GM12878 (cell line): Measurements from ENCODE around the gene EPHA10. TPM values are rescaled to one million over a fixed set of nuclear protein-coding genes. Genes with fewer than 3 reads are reported as not detected.

ENCODE experiments used
- ATAC-seq: fragments of 200-7000 bp; cut with Tn5 transposase; 3 replicates; pipeline ENCODE4 v1.9.1; 2020; ENCODE audit warnings: mild to moderate bottlenecking, moderate library complexity
- BruUV-seq: library from RNA; stranded (reverse); fragments of 400-500 nt; replicated peaks from 2 replicates; lab custom pipeline; 2021; lab: Mats Ljungman, UMichigan
- CTCF ChIA-PET: fragments of 300-600 bp; sonication (Branson Sonifier 250); formaldehyde crosslinking; extraction: SDS; loops from one replicate; lab custom pipeline; 2021; ENCODE audit warnings: inconsistent platforms; lab: Yijun Ruan, JAX
- POLR2A ChIA-PET: fragments of 350-600 bp; formaldehyde crosslinking; extraction: SDS; loops from one replicate; lab custom pipeline; 2021; ENCODE audit warnings: inconsistent platforms; lab: Charles Lee
- RAD21 ChIA-PET: fragments of 300-600 bp; sonication (Branson Sonifier 250); formaldehyde crosslinking; loops from one replicate; lab custom pipeline; 2023; ENCODE audit warnings: antibody characterized with exemption; ENCODE audit not compliant: unreplicated experiment; lab: Charles Lee
- SMC1A ChIA-PET: fragments of 300-600 bp; sonication (Branson Sonifier 250); formaldehyde crosslinking; loops from one replicate; lab custom pipeline; 2023; ENCODE audit not compliant: unreplicated experiment, uncharacterized antibody; lab: Charles Lee
- DNase-seq: peaks from one replicate; pipeline ENCODE4 v3.0.0-alpha.2; 2011; ENCODE audit warnings: low read depth, low spot score
- FAIRE-seq: peaks from 3 replicates; lab custom pipeline; 2011; peaks lifted over from hg19 to GRCh38; lab: Jason Lieb, UNC
- H2AFZ ChIP-seq: 2 replicates; pipeline ENCODE4 v1.6.0; 2011; ENCODE audit warnings: low read depth, low read length, control low read depth; ENCODE audit not compliant: control insufficient read depth
- H3K27ac ChIP-seq: 2 replicates; pipeline ENCODE4 v1.5.1; 2011; ENCODE audit warnings: control low read depth; ENCODE audit not compliant: control insufficient read depth, insufficient read depth
- H3K27me3 ChIP-seq, 2 experiments: replicated peaks in 1 of 2; 2 replicates each; pipeline versions ENCODE4 v1.6.0 to v1.6.1; 2011; ENCODE audit warnings: low read length in 1 of 2; ENCODE audit not compliant: control insufficient read depth in 2 of 2, insufficient read depth in 2 of 2
- H3K36me3 ChIP-seq, 2 experiments: 2 replicates each; pipeline ENCODE4 v1.5.1; 2011; ENCODE audit warnings: low read length in 1 of 2; ENCODE audit not compliant: control insufficient read depth in 2 of 2, insufficient read depth in 2 of 2
- H3K4me1 ChIP-seq: 2 replicates; pipeline ENCODE4 v1.6.1; 2011; ENCODE audit warnings: mild to moderate bottlenecking, low read length, moderate library complexity, mixed read lengths; ENCODE audit not compliant: control insufficient read depth, insufficient read depth
- H3K4me2 ChIP-seq: 2 replicates; pipeline ENCODE4 v1.6.0; 2011; ENCODE audit warnings: control low read depth; ENCODE audit not compliant: control insufficient read depth, insufficient read depth
- H3K4me3 ChIP-seq: fragments of 200-600 bp; sonication (generic); 2 replicates; pipeline ENCODE4 v1.5.1; 2016
- H3K79me2 ChIP-seq: 2 replicates; pipeline ENCODE4 v1.6.0; 2011; ENCODE audit warnings: low read length; ENCODE audit not compliant: control insufficient read depth, insufficient read depth
- H3K9ac ChIP-seq: 2 replicates; pipeline ENCODE4 v1.8.0; 2011; ENCODE audit warnings: low read length, control low read depth, mixed read lengths; ENCODE audit not compliant: control insufficient read depth, insufficient read depth
- H3K9me3 ChIP-seq: replicated peaks from 3 replicates; pipeline ENCODE4 v1.5.1; 2011; ENCODE audit warnings: mild to moderate bottlenecking, low read length; ENCODE audit not compliant: control insufficient read depth, insufficient read depth
- H4K20me1 ChIP-seq: 2 replicates; pipeline ENCODE4 v1.6.0; 2011; ENCODE audit not compliant: control insufficient read depth, insufficient read depth
- IKZF1 ChIP-seq: fragments of 450-650 bp; conservative IDR thresholded peaks from 2 replicates; pipeline ENCODE4 v1.6.1; 2017; ENCODE audit warnings: antibody characterized with exemption, mild to moderate bottlenecking
- IKZF2 ChIP-seq, 2 experiments: fragments of 450-650 bp; IDR thresholded peaks; 2 replicates each; pipeline ENCODE4 v1.6.1; 2017; ENCODE audit warnings: mild to moderate bottlenecking in 2 of 2, moderate library complexity in 2 of 2
- MTA2 ChIP-seq: fragments of 450-650 bp; IDR thresholded peaks from 2 replicates; pipeline ENCODE4 v1.6.1; 2016; ENCODE audit warnings: low read depth, mild to moderate bottlenecking, moderate library complexity
- NFXL1 ChIP-seq: fragments of 450-650 bp; IDR thresholded peaks from 2 replicates; pipeline ENCODE4 v1.6.1; 2017; ENCODE audit warnings: antibody characterized with exemption, mild to moderate bottlenecking, borderline replicate concordance
- POLR2AphosphoS2 ChIP-seq: IDR thresholded peaks from 2 replicates; pipeline ENCODE4 v1.6.1; 2011; ENCODE audit warnings: low read depth, mild to moderate bottlenecking, low read length, improper control_type of control experiment, moderate library complexity
- RELB ChIP-seq: fragments of 450-650 bp; IDR thresholded peaks from 2 replicates; pipeline ENCODE4 v1.6.1; 2017; ENCODE audit warnings: low read depth, mild to moderate bottlenecking, moderate library complexity
- RUNX3 ChIP-seq: IDR thresholded peaks from 2 replicates; pipeline ENCODE4 v1.6.1; 2012; ENCODE audit warnings: low read length, inconsistent platforms
- SMARCA5 ChIP-seq: fragments of 450-650 bp; IDR thresholded peaks from 2 replicates; pipeline ENCODE4 v1.6.1; 2017; ENCODE audit warnings: mild to moderate bottlenecking
- ZNF207 ChIP-seq: fragments of 450-650 bp; IDR thresholded peaks from 2 replicates; pipeline ENCODE4 v1.6.1; 2014; ENCODE audit warnings: antibody characterized with exemption, mild to moderate bottlenecking, borderline replicate concordance
- ZNF24 ChIP-seq: fragments of 450-650 bp; IDR thresholded peaks from 2 replicates; pipeline ENCODE4 v1.6.1; 2017; ENCODE audit warnings: antibody characterized with exemption, mild to moderate bottlenecking
- ZSCAN29 ChIP-seq: fragments of 450-650 bp; IDR thresholded peaks from 2 replicates; pipeline ENCODE4 v1.6.1; 2017; ENCODE audit warnings: mild to moderate bottlenecking, moderate library complexity
- WGBS: methylation state at CpG from one replicate; pipeline ENCODE4 v1.1.6; 2016; ENCODE audit warnings: low lambda C conversion rate; ENCODE audit not compliant: insufficient replicate concordance, insufficient coverage; ENCODE audit errors: missing lambda C conversion rate; 5-methylcytosine and 5-hydroxymethylcytosine counted together
- in situ Hi-C: fragments of 300-500 bp; cut with MboI; formaldehyde crosslinking; loops from 9 replicates; pipeline ENCODE4 v1.14.3; 2018; ENCODE audit warnings: mixed read lengths
- intact Hi-C: fragments of 100-400 bp; cut with micrococcal nuclease; formaldehyde crosslinking; loops from one replicate; pipeline ENCODE4 v1.14.2; 2022; ENCODE audit not compliant: unreplicated experiment
- polyA plus RNA-seq, 11 experiments: library from polyadenylated mRNA; depleted of rRNA in 4 of 11; unstranded in 6 of 11; stranded (reverse) in 5 of 11; fragments of >200 nt; fragmentation: Nextera tagmentation in 4 of 11; fragmentation: Illumina TruSeq in 1 of 11; extraction: Ambion mirVana in 4 of 11; extraction: Trizol in 1 of 11; gene quantifications; 1 replicate in 1 of 11; 2 replicates in 10 of 11; pipeline versions ENCODE4 v1.2.1 to v1.2.3, GENCODE V29; 2011 to 2016; ENCODE audit warnings: inconsistent platforms in 2 of 11, missing spikeins in 2 of 11, low read depth in 1 of 11
- total RNA-seq, 4 experiments: library from RNA; depleted of rRNA in 3 of 4; stranded (reverse); fragments of >200 nt in 3 of 4; fragmentation: Illumina TruSeq in 1 of 4; extraction: Trizol in 1 of 4; gene quantifications; 2 replicates each; pipeline versions ENCODE4 v1.2.1 to v1.2.3, GENCODE V29; 2013 to 2021

EPHA10 gene
- total and polyA plus RNA-seq, 10 of the 15 experiments (the other 5 are each of a cell fraction or from before 2014, with no cell fraction given), result 0.05 to 0.06 TPM; not detected in 8

DNA sequence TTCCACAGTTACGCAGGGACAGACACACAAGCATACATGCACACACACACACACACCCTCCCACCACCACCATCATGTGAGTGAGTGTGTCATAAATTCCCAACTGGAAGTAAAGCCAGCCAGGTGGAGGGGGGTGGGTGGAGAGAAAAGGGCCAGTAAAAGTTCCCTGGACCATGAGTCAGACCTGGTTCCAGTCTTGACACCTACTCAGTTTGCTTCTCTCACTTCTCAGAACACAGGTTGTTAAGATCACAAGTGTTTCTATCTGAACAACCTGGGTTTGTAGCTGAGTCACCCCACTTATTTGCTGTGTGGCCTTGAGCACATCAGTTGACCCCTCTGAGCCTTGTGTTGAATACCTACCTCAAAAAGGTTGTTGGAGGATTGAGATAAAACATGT is 9.6 kb downstream of the EPHA10 start:
- Histone ChIP-seq H3K4me1 (no peaks in the 10 kb centered on the region; the same call in 1 of the 2 replicates), H3K4me2 (no peak overlapping the region), H3K9ac (no peak overlapping the region), H3K79me2 (no peaks in the 10 kb centered on the region), H3K4me3 (no peak overlapping the region), H4K20me1 (no peaks in the 10 kb centered on the region), H3K36me3 (no peaks in the 10 kb centered on the region), H3K9me3 (no peaks in the 10 kb centered on the region), H2AFZ (no peak overlapping the region), H3K27ac (no peak overlapping the region), H3K27me3 (peaks cover 5 to 6% of the 10 kb centered on the region in 2 experiments; a peak in 2 of 4 replicates)
- 0% methylated on average over 1 of the region's 1 CpG for WGBS
- SMC1A ChIA-PET, result no interaction called here
- TF ChIP-seq ZNF24 (no peak), IKZF2 (IDR thresholded peaks at IDR 0.05) (peak; percentile 52 to 57), ZSCAN29 (no peak), IKZF1 (peak; percentile 86), POLR2AphosphoS2 (no peak), NFXL1 (0 out of 2 replicates have a peak, but pooled peaks have one; percentile 53), MTA2 (0 out of 2 replicates have a peak, but pooled peaks have one; percentile 28), RUNX3 (no peak), ZNF207 (no peak), SMARCA5 (0 out of 2 replicates have a peak, but pooled peaks have one; percentile 46), RELB (peak; percentile 45; the same call in 1 of the 2 replicates)
- RAD21 ChIA-PET, result no interaction called here
- BruUV-seq, result no TSS peak
- POLR2A ChIA-PET, result interaction anchor here (1.0 kb wide), 1 partner anchor 58 kb away, joined by 3 read pairs; no protein-coding TSS in a partner anchor
- intact Hi-C loops, result no loop called here
- no peak for FAIRE-seq
- peak; percentile 74 for ATAC-seq
- in situ Hi-C loops, result no loop called here
- no peak for DNase-seq
- CTCF ChIA-PET, result interaction anchor here (1.1 kb wide), 1 partner anchor 11 kb away, joined by 3 read pairs; no protein-coding TSS in a partner anchor
